Skeletal muscle cell (primary cell): ENCODE measurements around the gene SLCO4A1.
"Not testable (repeated sequence)": the region's sequence is repeated elsewhere in the genome, so short reads cannot be mapped to it uniquely, and the experiment has no call there.

ENCODE experiments used
- DNase-seq: peaks from one replicate; pipeline ENCODE4 v3.0.0-alpha.2; 2010; ENCODE audit warnings: low read depth
- H3K4me3 ChIP-seq: 2 replicates; pipeline ENCODE4 v1.5.1; 2011; ENCODE audit warnings: low read depth, mild to moderate bottlenecking, control low read depth, low read length, moderate library complexity

The SLCO4A1 gene

GRCh38 chr20:62674370-62674769, 32.1 kb downstream of the SLCO4A1 start:
- no peak for DNase-seq
- H3K4me3 ChIP-seq: no peak overlapping the region

GRCh38 chr20:62675156-62675876, 33.0 kb downstream of the SLCO4A1 start:
- no peak for DNase-seq
- H3K4me3 ChIP-seq: no peak overlapping the region

GRCh38 chr20:62675877-62676260, 33.6 kb downstream of the SLCO4A1 start:
- no peak overlapping the region for H3K4me3 ChIP-seq
- no peak for DNase-seq

GRCh38 chr20:62676976-62677375, 34.7 kb downstream of the SLCO4A1 start:
- DNase-seq: no peak
- no peak overlapping the region for H3K4me3 ChIP-seq

- no peak overlapping the region for H3K4me3 ChIP-seq
- DNase-seq: no peak
Observed at GRCh38 chr20:62677678-62678077, 35.4 kb downstream of the SLCO4A1 start.

- no peak overlapping the region for H3K4me3 ChIP-seq
- DNase-seq: no peak
Observed at GRCh38 chr20:62678553-62678952, 36.2 kb downstream of the SLCO4A1 start.

- no peak for DNase-seq
- no peak overlapping the region for H3K4me3 ChIP-seq
Observed at GRCh38 chr20:62679978-62680589, 37.8 kb downstream of the SLCO4A1 start.

- DNase-seq: no peak
- no peak overlapping the region for H3K4me3 ChIP-seq
Observed at GRCh38 chr20:62682912-62683517, 40.7 kb downstream of the SLCO4A1 start.

GRCh38 chr20:62683660-62684322, 41.5 kb downstream of the SLCO4A1 start:
- DNase-seq, H3K4me3 ChIP-seq: not testable (repeated sequence)

- no peak overlapping the region for H3K4me3 ChIP-seq
- DNase-seq: no peak
Observed at GRCh38 chr20:62684981-62685380, 42.7 kb downstream of the SLCO4A1 start.

- DNase-seq: no peak
Observed at GRCh38 chr20:62685781-62686555, 43.7 kb downstream of the SLCO4A1 start.

GRCh38 chr20:62686869-62687830, 44.8 kb downstream of the SLCO4A1 start:
- no peak for DNase-seq
- H3K4me3 ChIP-seq: no peak overlapping the region

More at GRCh38 chr20:62685781-62686555, 43.7 kb downstream of the SLCO4A1 start:
- H3K4me3 ChIP-seq: no peak overlapping the region

- no peak for DNase-seq
- H3K4me3 ChIP-seq: no peak overlapping the region
Observed at GRCh38 chr20:62688083-62688482, 45.8 kb downstream of the SLCO4A1 start.

GRCh38 chr20:62688855-62689460, 46.7 kb downstream of the SLCO4A1 start:
- no peak overlapping the region for H3K4me3 ChIP-seq
- no peak for DNase-seq

- DNase-seq: no peak
- H3K4me3 ChIP-seq: no peak overlapping the region
Observed at GRCh38 chr20:62689861-62690260, 47.6 kb downstream of the SLCO4A1 start.

GRCh38 chr20:62690261-62690820, 48.0 kb downstream of the SLCO4A1 start:
- no peak overlapping the region for H3K4me3 ChIP-seq
- no peak for DNase-seq

- DNase-seq: no peak
- H3K4me3 ChIP-seq: no peak overlapping the region
Observed at GRCh38 chr20:62691487-62691886, 49.2 kb downstream of the SLCO4A1 start.

- no peak for DNase-seq
- H3K4me3 ChIP-seq: no peak overlapping the region
Observed at GRCh38 chr20:62692176-62692575, 49.9 kb downstream of the SLCO4A1 start.
